ENCODE measurements around the gene CHPF2. TPM values are rescaled to one million over a fixed set of nuclear protein-coding genes. Genes with fewer than 3 reads are reported as not detected.

Gene CHPF2
- total and polyA plus RNA-seq, 2 experiments from 2014 or later: 4.8 to 26.1 TPM

GRCh38 chr7:151211155-151211772 lies 21.0 kb upstream of the CHPF2 start:
- DNase-seq (ENCODE audit: low spot score): no peak
- no peak overlapping the region; the same call in 1 of the 2 replicates for H3K4me2 ChIP-seq
- no peaks in the 10 kb centered on the region for H3K27me3 ChIP-seq (ENCODE audit: insufficient read depth)
- Mint-ChIP-seq H3K9me3 (no peaks in the 10 kb centered on the region), H3K27ac (no peak overlapping the region), H3K4me3 (no peak overlapping the region), H3K36me3 (ENCODE audit: low read depth) (peaks cover 41% of the 10 kb centered on the region), H3K4me1 (peaks cover 15% of the 10 kb centered on the region), H3K27me3 (ENCODE audit: insufficient read depth, low read depth, poor library complexity) (peaks cover 20% of the 10 kb centered on the region)
- no peak overlapping the region for H3K27ac ChIP-seq (ENCODE audit: low read depth)
- no peak overlapping the region for H2AFZ ChIP-seq
- H3K9me2 ChIP-seq (ENCODE audit: insufficient read depth): no peaks in the 10 kb centered on the region
- H3K4me1 ChIP-seq (ENCODE audit: insufficient read depth): peaks cover 7% of the 10 kb centered on the region
- H3F3A ChIP-seq (replicated peaks; ENCODE audit: low read depth): no peaks in the 10 kb centered on the region
- peaks cover 15% of the 10 kb centered on the region for H3K36me3 ChIP-seq (ENCODE audit: insufficient read depth)
- TF ChIP-seq NANOG (IDR thresholded peaks at IDR 0.05; ENCODE audit: borderline replicate concordance) (no peak), CTCF (conservative IDR thresholded peaks at IDR 0.05; ENCODE audit: low read depth in 2 of 2) (peak; percentile 21 to 27; a peak in 3 of 4 replicates), EZH2phosphoT487 (IDR thresholded peaks at IDR 0.05; ENCODE audit: unreplicated experiment) (no peak)
- ATAC-seq: peak; percentile 51
- H3K4me3 ChIP-seq: no peak overlapping the region
- H4K20me1 ChIP-seq (replicated peaks; ENCODE audit: insufficient read depth): no peaks in the 10 kb centered on the region; the same call in 1 of the 2 replicates
- no peaks in the 10 kb centered on the region for H3K79me2 ChIP-seq (replicated peaks; ENCODE audit: insufficient read depth)

- Histone ChIP-seq H3K27me3 (ENCODE audit: insufficient read depth) (no peaks in the 10 kb centered on the region), H3K4me1 (ENCODE audit: insufficient read depth) (peaks cover 7% of the 10 kb centered on the region), H3F3A (replicated peaks; ENCODE audit: low read depth) (no peaks in the 10 kb centered on the region), H3K4me3 (no peak overlapping the region), H3K79me2 (replicated peaks; ENCODE audit: insufficient read depth) (no peaks in the 10 kb centered on the region), H3K36me3 (ENCODE audit: insufficient read depth) (peaks cover 26% of the 10 kb centered on the region), H4K20me1 (replicated peaks; ENCODE audit: insufficient read depth) (no peaks in the 10 kb centered on the region; the same call in 1 of the 2 replicates), H3K9me2 (ENCODE audit: insufficient read depth) (no peaks in the 10 kb centered on the region), H3K4me2 (no peak overlapping the region), H2AFZ (no peak overlapping the region), H3K27ac (ENCODE audit: low read depth) (no peak overlapping the region)
- no peak overlapping the region for H3K27ac Mint-ChIP-seq
- H3K9me3 Mint-ChIP-seq: no peaks in the 10 kb centered on the region
- H3K4me3 Mint-ChIP-seq: no peak overlapping the region
- H3K27me3 Mint-ChIP-seq (ENCODE audit: insufficient read depth, low read depth, poor library complexity): peaks cover 13% of the 10 kb centered on the region
- DNase-seq (ENCODE audit: low spot score) (no peak), ATAC-seq (no peak)
- H3K4me1 Mint-ChIP-seq: peaks cover 15% of the 10 kb centered on the region
- H3K36me3 Mint-ChIP-seq (ENCODE audit: low read depth): peaks cover 52% of the 10 kb centered on the region
- TF ChIP-seq STAT1 (IDR thresholded peaks at IDR 0.05; ENCODE audit: unreplicated experiment) (no peak), CTCF (conservative IDR thresholded peaks at IDR 0.05; ENCODE audit: low read depth in 2 of 2) (no peak), POLR2AphosphoS5 (IDR thresholded peaks at IDR 0.05; ENCODE audit: low read depth) (no peak), ZNF331 (CRISPR knock-in tag; IDR thresholded peaks at IDR 0.05; ENCODE audit: low read depth) (no peak), NANOG (IDR thresholded peaks at IDR 0.05; ENCODE audit: borderline replicate concordance) (no peak), REST (IDR thresholded peaks at IDR 0.05; ENCODE audit: unreplicated experiment) (no peak), ETS1 (IDR thresholded peaks at IDR 0.05) (no peak)
Observed at GRCh38 chr7:151212626-151213025, 19.7 kb upstream of the CHPF2 start.

Measured in GM23338 (cell line).